AG10803 (cell line): Measurements from ENCODE around the gene CAB39L.

Experiments used
- DNase-seq: peaks from one replicate; pipeline ENCODE4 v3.0.0; 2010; ENCODE audit warnings: low read depth
- H3K4me3 ChIP-seq: 2 replicates; pipeline ENCODE4 v1.5.1; 2011; ENCODE audit warnings: mild to moderate bottlenecking, low read length, control low read depth
- TF ChIP-seq, protein P1 (sequence below): conservative IDR thresholded peaks from 2 replicates; pipeline ENCODE4 v1.5.1; 2011; ENCODE audit warnings: mild to moderate bottlenecking, low read length, control low read depth, inconsistent platforms

The CAB39L gene

DNA sequence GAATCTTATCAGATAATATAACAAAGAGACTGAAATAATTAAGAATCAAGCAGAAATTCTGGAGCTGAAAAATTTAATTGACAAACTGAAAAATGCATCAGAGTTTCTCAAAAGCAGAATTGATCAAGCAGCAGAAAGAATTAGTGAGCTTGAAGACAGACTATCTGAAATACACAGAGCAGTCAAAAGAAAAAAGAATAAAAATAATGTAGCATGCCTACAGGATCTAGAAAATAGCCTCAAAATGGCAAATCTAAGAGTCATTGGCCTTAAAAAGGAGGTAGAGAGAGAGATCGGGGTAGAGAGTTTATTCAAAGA, 39.2 kb downstream of the CAB39L start:
- DNase-seq: no peak
- TF ChIP-seq, protein P1, sequence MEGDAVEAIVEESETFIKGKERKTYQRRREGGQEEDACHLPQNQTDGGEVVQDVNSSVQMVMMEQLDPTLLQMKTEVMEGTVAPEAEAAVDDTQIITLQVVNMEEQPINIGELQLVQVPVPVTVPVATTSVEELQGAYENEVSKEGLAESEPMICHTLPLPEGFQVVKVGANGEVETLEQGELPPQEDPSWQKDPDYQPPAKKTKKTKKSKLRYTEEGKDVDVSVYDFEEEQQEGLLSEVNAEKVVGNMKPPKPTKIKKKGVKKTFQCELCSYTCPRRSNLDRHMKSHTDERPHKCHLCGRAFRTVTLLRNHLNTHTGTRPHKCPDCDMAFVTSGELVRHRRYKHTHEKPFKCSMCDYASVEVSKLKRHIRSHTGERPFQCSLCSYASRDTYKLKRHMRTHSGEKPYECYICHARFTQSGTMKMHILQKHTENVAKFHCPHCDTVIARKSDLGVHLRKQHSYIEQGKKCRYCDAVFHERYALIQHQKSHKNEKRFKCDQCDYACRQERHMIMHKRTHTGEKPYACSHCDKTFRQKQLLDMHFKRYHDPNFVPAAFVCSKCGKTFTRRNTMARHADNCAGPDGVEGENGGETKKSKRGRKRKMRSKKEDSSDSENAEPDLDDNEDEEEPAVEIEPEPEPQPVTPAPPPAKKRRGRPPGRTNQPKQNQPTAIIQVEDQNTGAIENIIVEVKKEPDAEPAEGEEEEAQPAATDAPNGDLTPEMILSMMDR: no peak
- no peak overlapping the region for H3K4me3 ChIP-seq

DNA sequence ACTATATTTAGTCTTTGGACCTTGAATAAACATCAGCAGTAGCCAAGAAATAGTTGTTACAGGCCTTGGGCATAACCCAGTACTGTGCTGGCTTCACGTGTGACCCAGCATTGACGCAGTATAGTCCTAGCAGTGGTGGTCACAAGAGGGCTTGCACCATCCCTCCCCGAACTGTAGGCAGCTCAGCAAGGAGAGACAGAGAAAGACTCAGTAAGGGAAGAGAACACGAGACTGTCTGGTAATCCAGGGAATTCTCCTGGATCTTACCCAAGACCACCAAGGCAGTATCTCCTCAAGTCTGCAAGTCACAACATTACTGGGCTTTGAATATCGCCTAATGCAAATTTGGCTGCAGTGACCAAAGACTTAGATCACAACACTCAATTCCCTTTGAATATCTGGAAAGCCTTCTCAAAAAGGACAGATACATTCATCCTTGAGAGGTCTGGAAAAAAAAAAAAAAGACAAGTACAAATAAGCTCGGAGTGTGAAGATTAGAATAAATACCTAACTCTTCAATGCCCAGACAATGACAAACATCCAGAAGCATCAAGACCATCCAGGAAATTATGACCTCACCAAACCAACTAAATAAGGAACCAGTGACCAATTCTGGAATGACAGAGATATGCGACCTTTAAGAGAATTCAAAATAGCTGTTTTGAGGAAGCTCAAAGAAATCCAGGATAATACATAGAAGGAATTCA, 39.7 kb downstream of the CAB39L start:
- no peak overlapping the region for H3K4me3 ChIP-seq
- no peak for DNase-seq
- TF ChIP-seq, protein P1: no peak

DNA sequence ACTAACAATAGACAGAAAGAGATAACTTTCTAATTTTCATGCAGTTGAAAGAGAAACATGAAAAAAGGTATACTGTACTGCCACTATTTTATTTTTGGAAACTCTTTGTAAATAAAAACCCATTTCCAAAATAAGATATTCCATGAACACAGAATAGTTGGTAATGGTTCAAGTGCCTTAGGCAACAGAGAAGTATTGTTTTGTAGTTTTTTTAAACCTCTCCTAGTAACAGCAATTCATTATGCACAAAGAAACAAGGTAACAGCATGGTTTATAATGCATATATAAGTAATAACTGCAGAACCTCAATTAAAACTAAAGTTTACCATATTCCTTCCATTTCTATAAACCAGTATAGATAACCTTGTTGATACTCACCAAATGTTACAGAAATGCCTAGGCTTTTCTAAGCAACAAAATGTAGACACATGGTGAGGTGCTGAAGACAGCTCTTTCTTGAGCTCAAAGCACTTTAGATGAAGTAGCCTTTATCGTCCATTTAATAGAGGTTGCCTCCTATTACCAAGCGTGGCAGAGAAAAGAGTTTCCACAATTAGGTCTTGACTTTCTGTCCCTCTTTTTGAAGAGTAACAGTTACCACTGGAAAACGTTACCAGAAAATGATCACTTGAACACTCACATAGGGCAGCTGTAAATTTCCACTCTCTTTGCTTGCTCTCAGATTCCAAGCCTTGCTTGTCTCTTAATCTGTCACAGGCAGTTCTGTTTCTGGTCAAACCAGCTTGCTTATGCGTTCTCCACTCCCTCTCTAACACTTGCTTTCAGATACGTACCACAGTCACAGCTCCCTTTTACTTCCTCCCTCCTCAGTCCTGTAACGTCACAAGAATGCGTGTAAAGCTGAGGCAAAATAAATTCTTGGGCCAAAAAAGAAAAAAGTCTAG, 42.9 kb downstream of the CAB39L start:
- TF ChIP-seq, protein P1: no peak
- no peak overlapping the region; the same call in none of the 2 replicates for H3K4me3 ChIP-seq
- DNase-seq: peak; percentile 62

DNA sequence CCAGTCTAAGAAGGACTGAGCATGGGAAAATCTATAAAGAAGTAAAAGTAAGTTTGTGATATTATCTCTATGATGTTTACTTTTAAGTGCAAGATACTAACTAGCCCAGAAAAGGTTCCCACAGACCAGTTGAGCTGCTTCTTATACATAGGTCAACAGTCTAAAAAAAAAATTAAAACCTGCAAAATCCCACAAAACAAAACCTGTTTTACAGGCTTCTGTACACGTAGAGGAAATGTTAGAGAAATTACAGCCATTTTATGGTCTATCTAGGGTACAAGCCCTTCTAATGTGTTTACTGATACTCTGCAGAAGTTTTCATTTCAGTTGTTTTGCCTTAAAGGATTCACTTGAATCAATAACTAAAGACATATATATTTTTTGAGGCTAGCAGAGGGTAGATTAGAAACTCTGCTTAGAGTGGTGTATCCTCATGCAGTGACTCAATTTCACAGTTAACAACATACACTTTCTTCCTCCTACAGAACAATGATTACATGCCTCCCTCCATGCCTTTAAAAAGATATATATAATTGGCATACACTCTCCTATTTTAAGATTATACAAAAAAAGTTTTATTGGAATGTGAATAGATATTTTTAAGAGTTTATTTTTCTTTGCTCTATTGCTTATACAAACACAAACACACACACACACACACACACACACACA, 43.9 kb downstream of the CAB39L start:
- TF ChIP-seq, protein P1: no peak
- H3K4me3 ChIP-seq: no peak overlapping the region
- no peak for DNase-seq

DNA sequence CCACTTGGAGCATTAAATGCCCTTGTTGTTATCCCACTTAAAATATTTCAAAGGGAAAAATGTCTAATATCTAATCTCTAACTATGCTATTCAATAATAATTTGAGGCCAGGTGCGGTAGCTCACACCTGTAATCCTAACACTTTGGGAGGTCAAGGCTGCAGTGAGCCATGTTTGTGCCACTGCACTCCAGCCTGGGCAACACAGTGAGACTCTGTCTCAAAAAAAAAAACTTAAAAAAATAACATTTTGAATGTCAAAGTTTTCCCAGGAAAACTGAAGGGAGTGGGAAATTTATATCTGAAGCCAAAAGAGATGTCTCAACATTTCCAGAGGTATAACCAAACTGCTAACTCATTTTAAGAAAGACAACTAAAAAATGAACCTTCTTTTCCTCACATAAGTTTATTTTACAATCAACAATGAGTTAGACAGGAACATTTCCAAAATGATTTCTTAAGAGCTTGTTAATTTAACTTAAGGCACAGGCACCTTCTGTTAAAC, 47.9 kb downstream of the CAB39L start:
- no peak overlapping the region for H3K4me3 ChIP-seq
- TF ChIP-seq, protein P1: no peak
- no peak for DNase-seq

DNA sequence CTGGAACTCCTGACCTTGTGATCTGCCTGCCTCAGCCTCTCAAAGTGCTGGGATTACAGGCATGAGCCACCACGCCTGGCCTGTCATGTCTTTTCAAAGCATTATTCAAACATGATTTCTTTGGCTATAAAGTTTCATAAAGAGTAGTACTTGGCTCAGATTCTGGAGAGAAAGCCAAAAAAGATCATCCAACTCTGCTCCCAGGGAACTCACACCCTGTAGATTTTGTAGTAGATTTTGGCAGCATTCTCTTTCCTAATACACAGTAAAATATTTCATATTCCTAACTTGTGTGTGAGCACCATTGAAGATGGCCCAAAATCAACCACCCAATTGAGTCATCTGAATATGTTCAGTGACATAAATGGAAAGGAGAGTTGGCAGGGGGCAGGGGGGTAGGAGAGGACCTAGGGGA, 48.4 kb downstream of the CAB39L start:
- peak; percentile 50 for DNase-seq
- TF ChIP-seq, protein P1: no peak
- H3K4me3 ChIP-seq: no peak overlapping the region
